Urothelium cell line (cell line): ENCODE results near the gene NIPBL.
"Not testable (repeated sequence)": the region's sequence is repeated elsewhere in the genome, so short reads cannot be mapped to it uniquely, and the experiment has no call there.

Source experiments
- DNase-seq: peaks from one replicate; pipeline ENCODE4 v3.0.0; 2011; ENCODE audit warnings: low spot score, mixed read lengths
- FAIRE-seq: peaks from 2 replicates; lab custom pipeline; 2011; peaks lifted over from hg19 to GRCh38; lab: Jason Lieb, UNC

NIPBL gene

DNA sequence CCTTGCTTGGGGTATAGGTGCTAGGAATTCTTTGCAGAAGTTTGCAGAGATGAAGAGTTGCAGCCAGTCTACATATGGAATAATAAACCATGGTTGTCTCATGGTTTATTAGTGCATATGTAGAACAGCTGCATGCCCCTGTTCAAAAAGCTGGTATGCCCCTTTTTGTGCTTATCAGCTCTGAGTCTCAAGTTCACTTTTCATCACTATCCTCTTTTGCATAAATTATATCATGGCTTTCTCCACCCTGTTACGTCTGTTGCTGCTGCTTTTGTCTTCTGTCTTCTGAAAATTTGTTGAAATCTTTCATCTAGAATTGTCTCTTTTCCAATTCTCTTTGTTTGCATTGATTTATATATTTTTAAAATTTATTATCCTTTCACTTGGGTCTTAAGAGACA lies 200.6 kb downstream of the NIPBL start:
- no peak for DNase-seq
- FAIRE-seq: no peak

DNA sequence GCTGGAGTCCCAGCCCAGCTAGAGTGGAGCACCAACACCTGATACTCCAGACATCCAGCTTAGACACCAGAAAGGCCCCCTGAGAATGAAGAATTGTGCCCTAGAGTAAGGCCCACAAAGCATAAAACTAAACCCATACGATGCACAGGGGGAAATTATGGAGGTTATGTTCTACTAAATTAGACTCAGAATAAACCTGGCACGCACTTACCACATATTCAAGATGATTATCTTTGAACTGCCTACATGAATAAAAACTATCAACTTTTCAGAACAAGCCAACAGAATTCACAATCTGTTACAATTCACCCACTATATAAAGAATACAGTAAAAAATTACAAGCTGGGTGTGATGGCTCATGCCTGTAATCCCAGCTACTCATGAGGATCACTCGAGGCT lies 204.1 kb downstream of the NIPBL start:
- FAIRE-seq (no peak), DNase-seq (no peak)

DNA sequence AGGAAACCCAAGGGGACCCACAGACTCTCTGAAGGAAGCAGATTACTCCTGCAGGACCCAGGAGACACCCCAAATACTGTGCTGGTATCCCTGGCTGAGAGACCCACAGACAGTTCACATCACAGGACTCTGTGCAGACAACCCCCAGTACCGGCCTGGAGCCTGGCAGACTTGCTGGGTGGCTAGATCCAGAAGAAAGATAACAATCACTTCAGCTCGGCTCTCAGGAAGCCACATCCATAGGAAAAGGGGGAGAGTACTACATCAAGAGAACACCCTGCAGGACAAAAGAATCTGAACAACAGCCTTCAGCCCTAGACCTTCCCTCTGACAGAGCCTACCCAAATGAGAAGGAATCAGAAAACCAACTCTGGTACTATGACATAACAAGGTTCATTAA lies 206.4 kb downstream of the NIPBL start:
- FAIRE-seq, DNase-seq: not testable (repeated sequence)

DNA sequence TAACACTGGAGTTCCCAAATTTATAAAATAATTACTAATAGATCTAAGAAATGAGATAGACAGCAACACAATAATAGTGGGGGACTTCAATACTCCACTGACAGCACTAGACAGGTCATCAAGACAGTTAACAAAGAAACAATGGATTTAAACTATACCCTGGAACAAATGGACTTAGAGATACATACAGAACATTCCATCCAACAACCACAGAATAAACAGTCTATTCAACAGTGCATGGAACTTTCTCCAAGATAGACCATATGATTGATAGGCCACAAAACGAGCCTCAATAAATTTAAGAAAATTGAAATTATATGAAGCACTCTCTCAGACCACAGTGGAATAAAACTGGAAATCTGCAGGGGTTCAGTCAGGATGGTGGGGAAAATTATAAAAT lies 209.5 kb downstream of the NIPBL start:
- not testable (repeated sequence) for FAIRE-seq, DNase-seq

DNA sequence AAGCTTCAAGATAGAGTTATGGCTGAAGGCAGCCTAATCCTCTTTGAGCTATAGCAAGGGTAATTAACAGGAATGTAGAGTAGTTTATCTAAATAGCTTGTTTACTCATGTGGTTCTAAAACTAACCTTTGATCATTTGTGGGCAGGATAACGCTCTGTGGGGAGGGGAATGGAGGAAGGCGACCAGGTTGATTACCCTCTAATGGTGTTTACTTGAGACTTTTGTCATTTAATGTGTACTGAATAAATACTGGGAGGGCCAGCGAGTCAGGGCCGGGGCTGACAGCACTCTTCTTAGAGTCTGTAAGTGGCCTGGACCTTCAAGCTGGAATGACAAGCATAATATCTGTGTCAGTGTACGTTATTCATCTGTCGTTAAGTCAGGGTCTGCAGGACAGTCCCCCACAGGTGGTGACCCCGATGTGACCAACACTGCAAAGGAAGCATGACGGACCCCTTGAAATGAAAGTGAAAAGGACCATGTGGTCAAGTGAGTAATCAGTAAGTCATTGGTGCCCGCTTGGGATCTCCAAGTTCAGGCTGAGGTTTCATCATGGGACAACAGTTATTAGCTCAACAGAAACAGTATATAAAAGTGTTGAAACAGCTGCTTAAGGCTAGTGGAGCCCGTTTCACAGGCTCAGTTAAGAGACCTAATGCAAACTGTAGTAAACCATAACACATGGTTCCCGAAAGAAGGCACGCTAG lies 210.1 kb downstream of the NIPBL start:
- DNase-seq: no peak
- no peak for FAIRE-seq

DNA sequence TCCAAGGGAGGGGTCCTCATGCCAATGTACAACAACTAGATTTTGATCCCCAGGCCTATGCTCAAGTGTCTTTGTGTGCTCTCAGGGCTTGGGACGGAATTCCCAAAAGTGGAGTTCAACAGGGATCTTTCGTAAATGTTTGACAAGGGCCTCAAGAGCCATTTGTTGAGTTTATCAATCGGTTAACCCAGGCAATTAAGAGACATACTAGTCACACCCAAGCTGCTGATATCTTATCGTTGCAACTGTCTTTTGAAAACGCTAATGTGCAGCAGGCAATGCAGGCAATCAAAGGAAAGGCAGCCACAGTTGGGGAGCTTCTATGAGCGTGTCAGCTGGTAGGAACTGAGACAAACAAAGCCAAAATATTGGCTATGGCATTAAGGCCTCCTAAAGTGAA lies 211.4 kb downstream of the NIPBL start:
- no peak for DNase-seq
- FAIRE-seq: no peak

DNA sequence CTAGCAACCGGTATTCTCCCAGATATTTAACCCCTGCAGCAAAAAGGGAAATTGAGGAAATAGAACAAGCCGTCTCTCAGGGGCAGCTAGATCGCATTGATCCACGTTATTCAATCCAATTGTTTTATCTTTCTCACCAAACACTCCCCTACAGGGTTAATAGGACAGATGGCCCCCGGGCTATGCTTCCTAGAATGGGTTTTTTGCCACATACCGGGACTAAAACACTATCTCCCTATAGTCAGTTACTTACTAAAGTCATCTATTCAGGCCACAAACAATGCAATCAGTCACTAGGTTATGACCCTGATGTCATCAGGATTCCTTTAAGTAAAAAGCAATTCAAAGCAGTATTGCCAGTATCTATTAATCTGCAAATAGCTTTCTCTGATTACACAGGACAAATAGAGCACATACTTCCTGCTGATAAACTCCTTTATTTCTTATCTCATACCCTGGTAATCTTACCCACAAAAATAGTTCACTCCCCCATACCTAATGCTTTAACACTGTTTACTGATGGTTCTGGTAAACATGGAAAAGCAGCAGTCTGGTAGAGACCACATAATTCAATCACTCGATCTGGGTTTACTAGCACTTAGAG lies 213.7 kb downstream of the NIPBL start:
- DNase-seq: no peak
- no peak for FAIRE-seq

DNA sequence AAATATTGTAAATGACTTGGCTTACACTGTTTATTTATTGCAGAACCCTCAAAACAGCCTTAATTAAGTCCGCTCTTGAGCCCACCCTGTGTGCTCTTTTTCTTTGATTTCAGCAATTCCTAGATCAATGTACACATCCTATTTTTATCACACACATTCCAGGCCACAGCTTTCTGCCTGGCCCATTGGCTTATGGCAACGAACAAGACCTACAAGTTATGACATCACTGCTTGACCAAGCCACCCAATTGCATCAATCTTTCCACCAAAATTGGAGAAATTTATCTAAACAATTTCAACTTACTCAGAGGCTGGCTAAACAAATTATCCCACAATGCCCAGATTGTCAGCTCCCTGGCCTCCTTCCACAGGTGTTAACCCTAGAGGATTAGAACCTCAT lies 214.2 kb downstream of the NIPBL start:
- FAIRE-seq (no peak), DNase-seq (no peak)

DNA sequence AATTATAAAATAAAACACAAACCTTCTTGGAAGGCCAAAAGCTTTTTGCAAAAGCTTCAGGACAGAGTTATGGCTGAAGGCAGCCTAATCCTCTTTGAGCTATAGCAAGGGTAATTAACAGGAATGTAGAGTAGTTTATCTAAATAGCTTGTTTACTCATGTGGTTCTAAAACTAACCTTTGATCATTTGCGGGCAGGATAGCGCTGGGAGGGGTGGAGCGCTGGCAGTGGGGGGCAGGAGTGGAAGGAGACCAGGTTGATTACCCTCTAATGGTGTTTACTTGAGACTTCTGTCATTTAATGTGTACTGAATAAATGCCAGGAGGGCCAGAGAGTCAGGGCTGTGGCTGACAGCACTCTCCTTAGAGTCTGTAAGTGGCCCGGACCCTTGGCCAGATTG lies 217.2 kb downstream of the NIPBL start:
- DNase-seq, FAIRE-seq: not testable (repeated sequence)

DNA sequence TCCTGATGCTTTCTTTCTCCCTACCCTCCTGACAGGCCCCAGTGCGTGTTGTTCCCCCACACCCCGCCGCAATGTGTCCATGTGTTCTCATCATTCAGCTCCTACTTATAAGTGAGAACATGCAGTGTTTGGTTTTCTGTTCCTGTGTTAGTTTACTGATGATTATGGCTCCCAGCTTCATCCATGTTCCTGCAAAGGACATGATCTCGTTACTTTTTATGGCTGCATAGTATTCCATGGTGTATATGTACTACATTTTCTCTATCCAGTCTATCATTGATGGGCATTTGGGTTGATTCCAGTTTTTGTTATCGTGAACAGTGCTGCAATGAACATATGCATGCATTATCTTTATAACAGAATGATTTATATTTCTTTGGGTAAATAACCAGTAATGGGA lies 222.7 kb downstream of the NIPBL start:
- not testable (repeated sequence) for DNase-seq, FAIRE-seq

DNA sequence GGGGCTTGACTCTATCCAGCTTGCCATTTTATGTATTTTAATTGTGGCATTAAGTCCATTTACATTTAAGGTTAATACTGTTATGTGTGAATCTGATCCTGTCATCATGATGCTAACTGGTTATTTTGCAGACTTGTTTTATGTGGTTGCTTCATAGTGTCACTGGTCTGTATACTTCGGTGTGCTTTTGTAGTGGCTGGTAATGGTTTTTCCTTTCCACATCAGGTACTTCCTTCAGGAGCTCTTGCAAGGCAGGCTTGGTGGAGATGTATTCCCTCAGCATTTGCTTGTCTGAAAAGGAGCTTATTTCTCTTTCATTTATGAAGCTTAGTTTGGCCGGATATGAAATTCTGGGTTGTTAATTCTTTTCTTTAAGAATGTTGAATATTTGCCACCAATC lies 226.7 kb downstream of the NIPBL start:
- DNase-seq: no peak
- no peak for FAIRE-seq

DNA sequence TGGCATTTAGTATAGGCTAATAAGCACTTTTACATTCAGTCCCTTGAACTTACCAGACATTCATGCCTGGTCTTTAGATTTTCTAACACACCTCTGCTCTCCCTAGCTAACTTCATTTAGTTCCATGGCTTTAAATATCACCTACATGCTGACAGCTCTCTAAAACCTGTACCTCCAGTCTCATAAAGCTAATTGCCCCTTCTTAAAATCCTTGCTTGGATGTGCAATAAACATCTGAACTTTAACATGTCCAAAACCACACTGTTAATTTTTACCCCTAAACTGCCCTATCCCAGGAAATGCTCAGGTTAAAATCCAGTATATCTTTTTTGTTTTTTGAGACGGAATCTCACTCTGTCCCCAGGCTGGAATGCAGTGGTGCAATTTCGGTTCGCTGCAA lies 232.8 kb downstream of the NIPBL start:
- FAIRE-seq: no peak
- DNase-seq: no peak

DNA sequence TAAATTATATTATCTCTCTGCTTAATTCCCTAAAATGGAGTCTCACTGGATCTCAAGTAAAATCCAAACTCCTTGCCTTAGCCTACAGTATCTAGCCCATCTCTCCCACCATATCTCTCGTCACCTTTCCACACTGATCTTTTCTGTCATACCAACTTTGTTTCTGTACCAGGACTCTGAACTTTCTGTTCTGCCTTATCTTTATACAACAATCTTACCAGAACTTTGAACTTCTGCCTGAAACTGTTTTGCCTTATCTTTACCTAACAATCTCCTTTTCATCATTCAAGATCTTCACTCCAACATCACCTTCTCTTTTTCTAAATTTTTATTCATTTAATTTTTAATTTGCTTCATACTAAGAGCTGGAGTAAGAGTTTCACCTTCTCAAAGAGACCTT lies 233.6 kb downstream of the NIPBL start:
- FAIRE-seq (no peak), DNase-seq (no peak)

DNA sequence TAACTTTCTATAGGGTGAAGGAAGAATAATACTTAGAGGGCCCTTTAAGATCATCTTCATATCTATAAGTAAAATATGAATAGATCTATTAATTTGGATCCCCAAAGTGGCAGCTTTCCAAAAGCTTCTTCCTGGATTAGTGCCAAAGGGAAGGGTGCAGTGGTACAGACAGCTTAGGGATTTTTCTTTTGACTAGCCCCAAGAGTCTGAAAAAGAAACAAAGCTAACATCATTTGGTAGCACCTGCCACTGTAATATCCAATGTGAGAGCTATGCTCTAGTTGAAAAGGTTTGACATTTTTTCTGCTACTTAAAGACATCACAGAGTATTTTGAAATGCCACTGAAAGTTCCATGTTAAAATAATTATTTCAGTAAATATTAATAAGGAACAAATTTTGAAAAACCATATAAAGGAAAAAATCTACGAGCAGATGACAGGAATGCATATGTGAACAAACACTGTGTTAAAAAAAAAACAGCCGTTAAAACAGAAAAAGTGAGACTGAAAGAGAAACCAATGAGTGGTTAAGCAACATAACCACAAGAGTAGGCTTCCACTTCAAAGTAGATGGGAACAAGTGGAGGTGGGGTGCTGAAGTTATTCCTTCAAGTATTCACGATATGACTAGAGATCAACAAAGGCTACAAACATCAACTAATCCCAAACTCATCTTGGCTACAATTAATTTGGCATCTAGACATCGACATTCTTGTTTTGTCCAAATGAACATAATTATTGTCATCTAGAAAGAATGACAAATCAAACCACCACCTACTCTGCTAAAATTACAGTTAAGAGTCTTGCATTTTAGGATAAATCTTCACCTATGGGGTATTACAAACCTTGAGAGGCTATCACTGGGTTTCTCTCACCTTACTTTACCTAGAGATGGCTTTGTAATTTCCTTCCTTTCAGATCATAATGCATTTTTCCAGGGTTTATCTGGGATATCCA lies 235.1 kb downstream of the NIPBL start:
- DNase-seq (no peak), FAIRE-seq (no peak)

DNA sequence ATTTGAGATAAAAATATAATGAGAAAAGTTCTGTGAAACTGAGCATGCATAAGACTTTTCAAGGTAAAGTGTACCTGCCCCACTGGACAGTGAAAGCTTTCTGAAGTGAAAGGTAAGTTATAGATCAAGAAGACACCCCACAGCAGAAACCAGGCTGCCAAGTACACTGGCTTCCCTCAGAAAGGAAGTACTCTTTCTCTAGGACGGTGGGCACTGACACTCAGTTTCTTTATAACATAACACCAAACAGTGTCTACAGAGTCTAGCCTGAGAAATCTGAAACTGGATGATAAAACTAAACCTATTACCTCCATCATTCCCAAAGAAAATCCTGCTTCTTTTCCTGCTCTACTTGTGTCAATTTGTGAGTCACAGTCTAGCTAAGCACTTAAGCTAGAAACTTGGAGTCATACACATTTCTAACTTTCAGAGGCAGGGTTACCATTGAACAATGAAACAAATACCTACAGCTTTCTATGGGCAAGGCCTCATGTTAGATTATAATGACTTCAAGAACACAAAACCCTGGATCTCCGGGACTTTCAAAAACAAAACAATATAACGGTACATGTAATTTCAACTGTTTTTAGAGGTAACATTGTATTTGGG lies 235.9 kb downstream of the NIPBL start:
- FAIRE-seq: no peak
- no peak for DNase-seq
